ENCODE data around the gene INO80E. TPM values are rescaled to one million over a fixed set of nuclear protein-coding genes. Genes with fewer than 3 reads are reported as not detected.

Gene INO80E
- total and polyA plus RNA-seq, 2 of the 8 experiments (the other 6 are each of a cell fraction or from before 2014, with no cell fraction given), result 43.0 to 91.2 TPM

DNA sequence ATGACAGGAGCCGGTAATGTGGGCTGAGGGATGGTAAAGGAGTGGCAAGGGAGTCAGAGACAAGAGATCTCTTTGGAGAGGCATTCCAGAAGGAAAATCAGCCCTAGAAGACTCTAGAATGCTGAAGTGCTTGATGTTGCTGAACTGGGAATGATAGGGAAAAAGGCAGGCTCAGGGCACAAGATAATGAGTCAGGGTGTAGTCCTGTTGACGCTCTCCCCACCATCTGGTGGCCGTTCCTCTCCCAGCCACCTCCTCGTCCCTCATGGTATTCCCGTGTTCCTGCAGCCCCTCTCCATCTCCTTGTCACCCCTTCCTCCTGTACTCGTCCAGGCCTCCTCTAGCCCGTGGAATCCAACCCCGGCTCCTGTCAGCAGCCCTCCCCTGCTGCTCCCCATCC lies 58.4 kb downstream of the INO80E start:
- no peak overlapping the region; a peak in 1 of 8 replicates for H3K4me3 ChIP-seq (ENCODE audit: extremely low read depth in 1 of 4, insufficient read depth in 2 of 4, low read depth in 3 of 4, low read length in 4 of 4)
- H2BK12ac ChIP-seq (ENCODE audit: low read depth, low read length), result no peak overlapping the region
- no peak for DNase-seq (ENCODE audit: low read depth in 1 of 2, low spot score in 2 of 2)
- ChIA-PET POLR2A (ENCODE audit: partially characterized antibody) (interaction anchor here (1.0 to 7.6 kb wide), 3 partner anchors 12 to 39 kb away, joined by 5 to 88 read pairs (median 7); partner anchors contain the start of gene ALDOA), CTCF (ENCODE audit: partially characterized antibody) (interaction anchor here (0.9 to 3.6 kb wide), 17 partner anchors 9 to 355 kb away, joined by 3 to 17 read pairs (median 7); partner anchors contain the start of genes ALDOA, TBX6 and TLCD3B)
- 81% methylated on average over 5 of the region's 8 CpGs; no CpG with 5 or more reads in 1 of the 2 experiments for WGBS, 2 experiments (ENCODE audit: extremely low coverage in 1 of 2, insufficient coverage in 1 of 2, insufficient read length in 1 of 2, insufficient replicate concordance in 2 of 2, low coverage in 1 of 2, low lambda C conversion rate in 2 of 2, missing lambda C conversion rate in 1 of 2)
- H4K91ac ChIP-seq (replicated peaks; ENCODE audit: insufficient read length, low read length), result no peak overlapping the region
- H3K9ac ChIP-seq (replicated peaks in 1 of 4; ENCODE audit: extremely low read depth in 1 of 4, low read depth in 3 of 4, low read length in 3 of 4), result no peak overlapping the region
- no peaks in the 10 kb centered on the region for H3K36me3 ChIP-seq (ENCODE audit: control insufficient read depth in 2 of 4, insufficient read depth in 4 of 4, low read length in 3 of 4)
- no peak overlapping the region for H3K27ac ChIP-seq (ENCODE audit: low read depth, low read length)
- H4K8ac ChIP-seq (ENCODE audit: extremely low read depth, insufficient read depth, low read length), result no peak overlapping the region
- H3K9me3 ChIP-seq (ENCODE audit: insufficient read depth in 2 of 2, low read depth in 1 of 2, low read length in 1 of 2), result no peaks in the 10 kb centered on the region
- H3K4me2 ChIP-seq (ENCODE audit: insufficient read depth in 1 of 2, low read depth in 2 of 2, low read length in 2 of 2), result no peak overlapping the region; a peak in 1 of 4 replicates
- H3K4ac ChIP-seq (replicated peaks; ENCODE audit: insufficient read length, low read depth, low read length), result no peak overlapping the region
- H2AFZ ChIP-seq (ENCODE audit: low read length), result no peak overlapping the region
- no peak overlapping the region for H3K56ac ChIP-seq (replicated peaks; ENCODE audit: insufficient read length, low read depth, low read length)
- H3K27me3 ChIP-seq (replicated peaks in 1 of 4; ENCODE audit: control insufficient read depth in 3 of 4, extremely low read depth in 1 of 4, insufficient read depth in 3 of 4, low read length in 3 of 4), result peaks cover 0 to 5% (median 2%) of the 10 kb centered on the region in 4 experiments; a peak in 2 of 7 replicates
- no peak overlapping the region for H3K14ac ChIP-seq (ENCODE audit: insufficient read length)
- FAIRE-seq, result no peak
- H2BK5ac ChIP-seq (ENCODE audit: low read depth, low read length), result no peak overlapping the region
- peaks cover 0 to 4% (median 2%) of the 10 kb centered on the region in 4 experiments; a peak in 3 of 7 replicates for H3K4me1 ChIP-seq (replicated peaks in 1 of 4; ENCODE audit: control insufficient read depth in 3 of 4, insufficient read depth in 4 of 4, low read length in 3 of 4)
- H3K18ac ChIP-seq (ENCODE audit: extremely low read depth, low read length), result no peak overlapping the region
- H2BK120ac ChIP-seq (replicated peaks; ENCODE audit: low read depth, low read length), result no peak overlapping the region
- H2BK15ac ChIP-seq (ENCODE audit: low read length), result no peak overlapping the region
- no peaks in the 10 kb centered on the region for H3K79me2 ChIP-seq (ENCODE audit: control insufficient read depth in 1 of 2, insufficient read depth in 2 of 2, low read length in 2 of 2)
- no peaks in the 10 kb centered on the region for H3K79me1 ChIP-seq (ENCODE audit: low read depth, low read length)
- no peak overlapping the region for H2BK20ac ChIP-seq (ENCODE audit: low read length)
- no peak overlapping the region for H2AK5ac ChIP-seq (ENCODE audit: low read depth, low read length)
- H4K20me1 ChIP-seq (replicated peaks in 1 of 2; ENCODE audit: control insufficient read depth in 1 of 2, insufficient read depth in 2 of 2, low read length in 2 of 2), result no peaks in the 10 kb centered on the region
- H4K5ac ChIP-seq (ENCODE audit: insufficient read length, low read depth, low read length), result no peak overlapping the region
- H3K23ac ChIP-seq (ENCODE audit: insufficient read length), result no peak overlapping the region
- peaks cover 6% of the 10 kb centered on the region for H3K23me2 ChIP-seq (ENCODE audit: low read depth, low read length)
- TF ChIP-seq TEAD4 (IDR thresholded peaks at IDR 0.05; ENCODE audit: low read depth, low read length) (no peak), KDM5A (IDR thresholded peaks at IDR 0.05; ENCODE audit: low read length) (no peak), KDM4A (IDR thresholded peaks at IDR 0.05; ENCODE audit: low read depth, low read length, severe bottlenecking) (no peak), RFX5 (IDR thresholded peaks at IDR 0.05; ENCODE audit: borderline replicate concordance, low read depth, low read length) (no peak)
